HepG2 (cell line): Measurements from ENCODE around the gene EHD1. TPM values are rescaled to one million over a fixed set of nuclear protein-coding genes. Genes with fewer than 3 reads are reported as not detected.

Experiments used
- AHR ChIP-seq: IDR thresholded peaks from 2 replicates; pipeline ENCODE4 v1.6.1; 2018; ENCODE audit warnings: missing genetic modification reagents, missing compliant biosample characterization
- E2F1 ChIP-seq: sonication (generic); formaldehyde crosslinking; IDR thresholded peaks from 2 replicates; pipeline ENCODE4 v1.5.0; 2020; ENCODE audit warnings: missing genetic modification reagents
- HDAC1 ChIP-seq: sonication (generic); formaldehyde crosslinking; IDR thresholded peaks from 2 replicates; pipeline ENCODE4 v1.5.1; 2020; ENCODE audit warnings: mild to moderate bottlenecking, missing genetic modification reagents
- HHEX ChIP-seq: IDR thresholded peaks from 2 replicates; pipeline ENCODE4 v1.6.1; 2016; ENCODE audit warnings: control low read depth
- MED1 ChIP-seq: sonication (generic); formaldehyde crosslinking; IDR thresholded peaks from 2 replicates; pipeline ENCODE4 v1.4.0; 2020; ENCODE audit warnings: missing genetic modification reagents
- NFKBIZ ChIP-seq: IDR thresholded peaks from 2 replicates; pipeline ENCODE4 v1.6.1; 2018; ENCODE audit warnings: missing genetic modification reagents, missing compliant biosample characterization
- NR2F6 ChIP-seq, 2 experiments: IDR thresholded peaks; 2 replicates each; pipeline ENCODE4 v1.6.1; 2016; ENCODE audit warnings: antibody characterized with exemption in 1 of 2, mild to moderate bottlenecking in 1 of 2
- RFX1 ChIP-seq: fragments of 450-650 bp; IDR thresholded peaks from 2 replicates; pipeline ENCODE4 v1.6.1; 2017
- RFXANK ChIP-seq: IDR thresholded peaks from 2 replicates; pipeline ENCODE4 v1.6.1; 2016
- RXRA ChIP-seq: sonication (generic); formaldehyde crosslinking; IDR thresholded peaks from 2 replicates; pipeline ENCODE4 v1.5.1; 2020; ENCODE audit warnings: missing genetic modification reagents
- U2AF2 ChIP-seq: fragments of 200-400 bp; formaldehyde crosslinking; IDR thresholded peaks from 2 replicates; pipeline ENCODE4 v1.6.1; 2017; ENCODE audit warnings: low read depth, mild to moderate bottlenecking, low read length
- ZNF143 ChIP-seq: sonication (generic); formaldehyde crosslinking; IDR thresholded peaks from 2 replicates; pipeline ENCODE4 v1.4.0; 2020; ENCODE audit warnings: missing genetic modification reagents
- polyA plus RNA-seq, 8 experiments: library from polyadenylated mRNA; depleted of rRNA in 3 of 8; stranded (reverse) in 7 of 8; unstranded in 1 of 8; fragments of >200 nt; fragmentation: Illumina TruSeq in 4 of 8; extraction: Trizol in 4 of 8; gene quantifications; 2 replicates each; pipeline versions ENCODE4 v1.2.1 to v1.2.3, GENCODE V29; 2011 to 2016; ENCODE audit warnings: low read depth in 4 of 8, missing spikeins in 1 of 8, mixed read lengths in 1 of 8; ENCODE audit not compliant: insufficient read depth in 1 of 8
- total RNA-seq, 5 experiments: library from RNA; depleted of rRNA; stranded (reverse); fragments of >200 nt; fragmentation: Illumina TruSeq; extraction: Trizol; gene quantifications; 2 replicates each; pipeline ENCODE4 v1.2.3, GENCODE V29; 2016; ENCODE audit warnings: low read depth in 1 of 5
- TF ChIP-seq, protein P1 (sequence below): sonication (generic); formaldehyde crosslinking; IDR thresholded peaks from 2 replicates; pipeline ENCODE4 v1.4.0; 2020; ENCODE audit warnings: missing genetic modification reagents
- TF ChIP-seq, protein P2 (sequence below): sonication (generic); formaldehyde crosslinking; IDR thresholded peaks from 2 replicates; pipeline ENCODE4 v1.4.0; 2020; ENCODE audit warnings: low read depth, missing genetic modification reagents
- TF ChIP-seq, protein P3 (sequence below): sonication (generic); formaldehyde crosslinking; IDR thresholded peaks from 2 replicates; pipeline ENCODE4 v1.5.0; 2020; ENCODE audit warnings: missing genetic modification reagents
- TF ChIP-seq, protein P4 (sequence below): sonication (generic); formaldehyde crosslinking; IDR thresholded peaks from 2 replicates; pipeline ENCODE4 v1.8.0; 2022; ENCODE audit warnings: mild to moderate bottlenecking, missing genetic modification reagents, borderline replicate concordance
- TF ChIP-seq, protein P5 (sequence below): sonication (generic); formaldehyde crosslinking; IDR thresholded peaks from 2 replicates; pipeline ENCODE4 v1.5.0; 2020; ENCODE audit warnings: mild to moderate bottlenecking, missing genetic modification reagents
- TF ChIP-seq, protein P6 (sequence below): sonication (generic); formaldehyde crosslinking; IDR thresholded peaks from 2 replicates; pipeline ENCODE4 v1.4.0; 2020; ENCODE audit warnings: missing genetic modification reagents

The EHD1 gene
- total and polyA plus RNA-seq, 2 of the 13 experiments (the other 11 are each of a cell fraction or from before 2014, with no cell fraction given): 23.6 to 26.6 TPM

GRCh38 chr11:64870176-64870892, 8.1 kb downstream of the EHD1 start (continued):
- TF ChIP-seq, protein P1, sequence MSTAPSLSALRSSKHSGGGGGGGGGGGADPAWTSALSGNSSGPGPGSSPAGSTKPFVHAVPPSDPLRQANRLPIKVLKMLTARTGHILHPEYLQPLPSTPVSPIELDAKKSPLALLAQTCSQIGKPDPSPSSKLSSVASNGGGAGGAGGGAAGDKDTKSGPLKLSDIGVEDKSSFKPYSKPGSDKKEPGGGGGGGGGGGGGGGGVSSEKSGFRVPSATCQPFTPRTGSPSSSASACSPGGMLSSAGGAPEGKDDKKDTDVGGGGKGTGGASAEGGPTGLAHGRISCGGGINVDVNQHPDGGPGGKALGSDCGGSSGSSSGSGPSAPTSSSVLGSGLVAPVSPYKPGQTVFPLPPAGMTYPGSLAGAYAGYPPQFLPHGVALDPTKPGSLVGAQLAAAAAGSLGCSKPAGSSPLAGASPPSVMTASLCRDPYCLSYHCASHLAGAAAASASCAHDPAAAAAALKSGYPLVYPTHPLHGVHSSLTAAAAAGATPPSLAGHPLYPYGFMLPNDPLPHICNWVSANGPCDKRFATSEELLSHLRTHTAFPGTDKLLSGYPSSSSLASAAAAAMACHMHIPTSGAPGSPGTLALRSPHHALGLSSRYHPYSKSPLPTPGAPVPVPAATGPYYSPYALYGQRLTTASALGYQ (CRISPR knock-in tag): 0 out of 2 replicates have a peak, but pooled peaks have one; percentile 37
- TF ChIP-seq, protein P2, sequence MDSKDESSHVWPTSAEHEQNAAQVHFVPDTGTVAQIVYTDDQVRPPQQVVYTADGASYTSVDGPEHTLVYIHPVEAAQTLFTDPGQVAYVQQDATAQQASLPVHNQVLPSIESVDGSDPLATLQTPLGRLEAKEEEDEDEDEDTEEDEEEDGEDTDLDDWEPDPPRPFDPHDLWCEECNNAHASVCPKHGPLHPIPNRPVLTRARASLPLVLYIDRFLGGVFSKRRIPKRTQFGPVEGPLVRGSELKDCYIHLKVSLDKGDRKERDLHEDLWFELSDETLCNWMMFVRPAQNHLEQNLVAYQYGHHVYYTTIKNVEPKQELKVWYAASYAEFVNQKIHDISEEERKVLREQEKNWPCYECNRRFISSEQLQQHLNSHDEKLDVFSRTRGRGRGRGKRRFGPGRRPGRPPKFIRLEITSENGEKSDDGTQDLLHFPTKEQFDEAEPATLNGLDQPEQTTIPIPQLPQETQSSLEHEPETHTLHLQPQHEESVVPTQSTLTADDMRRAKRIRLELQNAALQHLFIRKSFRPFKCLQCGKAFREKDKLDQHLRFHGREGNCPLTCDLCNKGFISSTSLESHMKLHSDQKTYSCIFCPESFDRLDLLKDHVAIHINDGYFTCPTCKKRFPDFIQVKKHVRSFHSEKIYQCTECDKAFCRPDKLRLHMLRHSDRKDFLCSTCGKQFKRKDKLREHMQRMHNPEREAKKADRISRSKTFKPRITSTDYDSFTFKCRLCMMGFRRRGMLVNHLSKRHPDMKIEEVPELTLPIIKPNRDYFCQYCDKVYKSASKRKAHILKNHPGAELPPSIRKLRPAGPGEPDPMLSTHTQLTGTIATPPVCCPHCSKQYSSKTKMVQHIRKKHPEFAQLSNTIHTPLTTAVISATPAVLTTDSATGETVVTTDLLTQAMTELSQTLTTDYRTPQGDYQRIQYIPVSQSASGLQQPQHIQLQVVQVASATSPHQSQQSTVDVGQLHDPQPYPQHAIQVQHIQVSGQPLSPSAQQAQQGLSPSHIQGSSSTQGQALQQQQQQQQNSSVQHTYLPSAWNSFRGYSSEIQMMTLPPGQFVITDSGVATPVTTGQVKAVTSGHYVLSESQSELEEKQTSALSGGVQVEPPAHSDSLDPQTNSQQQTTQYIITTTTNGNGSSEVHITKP (CRISPR knock-in tag): no peak
- no peak for TF ChIP-seq ZNF143 (CRISPR knock-in tag)
- TF ChIP-seq U2AF2: no peak
- no peak for TF ChIP-seq AHR (CRISPR knock-in tag)
- no peak for TF ChIP-seq E2F1
- TF ChIP-seq RFXANK (CRISPR knock-in tag): no peak
- peak; percentile 57 for TF ChIP-seq MED1 (CRISPR knock-in tag)
- TF ChIP-seq, protein P3, sequence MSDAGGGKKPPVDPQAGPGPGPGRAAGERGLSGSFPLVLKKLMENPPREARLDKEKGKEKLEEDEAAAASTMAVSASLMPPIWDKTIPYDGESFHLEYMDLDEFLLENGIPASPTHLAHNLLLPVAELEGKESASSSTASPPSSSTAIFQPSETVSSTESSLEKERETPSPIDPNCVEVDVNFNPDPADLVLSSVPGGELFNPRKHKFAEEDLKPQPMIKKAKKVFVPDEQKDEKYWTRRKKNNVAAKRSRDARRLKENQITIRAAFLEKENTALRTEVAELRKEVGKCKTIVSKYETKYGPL: no peak
- TF ChIP-seq, protein P4, sequence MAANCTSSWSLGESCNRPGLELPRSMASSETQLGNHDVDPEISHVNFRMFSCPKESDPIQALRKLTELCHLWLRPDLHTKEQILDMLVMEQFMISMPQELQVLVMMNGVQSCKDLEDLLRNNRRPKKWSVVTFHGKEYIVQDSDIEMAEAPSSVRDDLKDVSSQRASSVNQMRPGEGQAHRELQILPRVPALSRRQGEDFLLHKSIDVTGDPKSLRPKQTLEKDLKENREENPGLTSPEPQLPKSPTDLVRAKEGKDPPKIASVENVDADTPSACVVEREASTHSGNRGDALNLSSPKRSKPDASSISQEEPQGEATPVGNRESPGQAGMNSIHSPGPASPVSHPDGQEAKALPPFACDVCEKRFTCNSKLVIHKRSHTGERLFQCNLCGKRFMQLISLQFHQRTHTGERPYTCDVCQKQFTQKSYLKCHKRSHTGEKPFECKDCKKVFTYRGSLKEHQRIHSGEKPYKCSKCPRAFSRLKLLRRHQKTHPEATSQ (CRISPR knock-in tag): 0 out of 2 replicates have a peak, but pooled peaks have one; percentile 42
- no peak for TF ChIP-seq NFKBIZ (CRISPR knock-in tag)
- peak; percentile 47; the same call in 1 of the 2 replicates for TF ChIP-seq NR2F6 (IDR thresholded peaks at IDR 0.05)
- TF ChIP-seq NR2F6 (CRISPR knock-in tag; IDR thresholded peaks at IDR 0.05): peak; percentile 55; the same call in 1 of the 2 replicates
- TF ChIP-seq HDAC1 (CRISPR knock-in tag): peak; percentile 64
- peak; percentile 51; the same call in 1 of the 2 replicates for TF ChIP-seq RXRA (CRISPR knock-in tag)
- peak; percentile 57; the same call in 1 of the 2 replicates for TF ChIP-seq RFX1
- TF ChIP-seq HHEX (CRISPR knock-in tag): no peak
- TF ChIP-seq, protein P5, sequence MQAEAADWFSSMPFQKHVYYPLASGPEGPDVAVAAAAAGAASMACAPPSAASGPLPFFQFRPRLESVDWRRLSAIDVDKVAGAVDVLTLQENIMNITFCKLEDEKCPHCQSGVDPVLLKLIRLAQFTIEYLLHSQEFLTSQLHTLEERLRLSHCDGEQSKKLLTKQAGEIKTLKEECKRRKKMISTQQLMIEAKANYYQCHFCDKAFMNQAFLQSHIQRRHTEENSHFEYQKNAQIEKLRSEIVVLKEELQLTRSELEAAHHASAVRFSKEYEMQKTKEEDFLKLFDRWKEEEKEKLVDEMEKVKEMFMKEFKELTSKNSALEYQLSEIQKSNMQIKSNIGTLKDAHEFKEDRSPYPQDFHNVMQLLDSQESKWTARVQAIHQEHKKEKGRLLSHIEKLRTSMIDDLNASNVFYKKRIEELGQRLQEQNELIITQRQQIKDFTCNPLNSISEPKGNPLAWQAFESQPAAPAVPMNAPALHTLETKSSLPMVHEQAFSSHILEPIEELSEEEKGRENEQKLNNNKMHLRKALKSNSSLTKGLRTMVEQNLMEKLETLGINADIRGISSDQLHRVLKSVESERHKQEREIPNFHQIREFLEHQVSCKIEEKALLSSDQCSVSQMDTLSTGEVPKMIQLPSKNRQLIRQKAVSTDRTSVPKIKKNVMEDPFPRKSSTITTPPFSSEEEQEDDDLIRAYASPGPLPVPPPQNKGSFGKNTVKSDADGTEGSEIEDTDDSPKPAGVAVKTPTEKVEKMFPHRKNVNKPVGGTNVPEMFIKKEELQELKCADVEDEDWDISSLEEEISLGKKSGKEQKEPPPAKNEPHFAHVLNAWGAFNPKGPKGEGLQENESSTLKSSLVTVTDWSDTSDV (CRISPR knock-in tag): no peak
- TF ChIP-seq, protein P6, sequence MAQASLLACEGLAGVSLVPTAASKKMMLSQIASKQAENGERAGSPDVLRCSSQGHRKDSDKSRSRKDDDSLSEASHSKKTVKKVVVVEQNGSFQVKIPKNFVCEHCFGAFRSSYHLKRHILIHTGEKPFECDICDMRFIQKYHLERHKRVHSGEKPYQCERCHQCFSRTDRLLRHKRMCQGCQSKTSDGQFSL (CRISPR knock-in tag): no peak
